ENCODE data around the gene PHF2. TPM values are rescaled to one million over a fixed set of nuclear protein-coding genes. Genes with fewer than 3 reads are reported as not detected.

PHF2 gene
- total RNA-seq, 1 donor from 2014 or later, result 27.4 TPM

DNA sequence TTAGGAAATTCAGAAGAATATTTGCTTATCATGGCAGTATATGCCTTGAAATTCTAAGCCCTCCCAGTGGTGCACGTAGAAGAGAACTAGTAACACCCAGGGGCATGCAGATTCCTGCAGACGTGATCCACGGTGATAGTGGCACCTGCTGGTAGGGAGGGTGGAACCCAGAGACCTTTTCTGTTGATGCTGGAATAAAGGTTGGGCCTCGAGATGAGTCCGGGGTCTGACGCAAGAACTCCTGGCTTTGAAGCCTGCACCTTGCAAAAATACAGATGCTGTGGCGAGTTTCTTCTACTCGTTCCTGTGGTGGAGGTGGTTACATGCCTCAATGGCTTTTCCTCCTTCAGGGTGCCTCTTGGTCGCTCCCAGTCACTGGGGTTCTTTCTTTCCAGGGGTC is 39.5 kb upstream of the PHF2 start:
- intact Hi-C loops (cut with micrococcal nuclease), result no loop called here

GRCh38 chr9:93540305-93540704 is 36.1 kb upstream of the PHF2 start:
- Histone ChIP-seq H3K4me1 (peaks cover 52% of the 10 kb centered on the region), H3K27ac (replicated peaks) (peak overlapping the region; percentile 50), H3K27me3 (ENCODE audit: low read depth) (no peaks in the 10 kb centered on the region), H3K36me3 (peaks cover 37% of the 10 kb centered on the region), H3K4me3 (no peak overlapping the region), H3K9me3 (replicated peaks) (no peaks in the 10 kb centered on the region)
- DNase-seq, result no peak
- TF ChIP-seq, protein P1, sequence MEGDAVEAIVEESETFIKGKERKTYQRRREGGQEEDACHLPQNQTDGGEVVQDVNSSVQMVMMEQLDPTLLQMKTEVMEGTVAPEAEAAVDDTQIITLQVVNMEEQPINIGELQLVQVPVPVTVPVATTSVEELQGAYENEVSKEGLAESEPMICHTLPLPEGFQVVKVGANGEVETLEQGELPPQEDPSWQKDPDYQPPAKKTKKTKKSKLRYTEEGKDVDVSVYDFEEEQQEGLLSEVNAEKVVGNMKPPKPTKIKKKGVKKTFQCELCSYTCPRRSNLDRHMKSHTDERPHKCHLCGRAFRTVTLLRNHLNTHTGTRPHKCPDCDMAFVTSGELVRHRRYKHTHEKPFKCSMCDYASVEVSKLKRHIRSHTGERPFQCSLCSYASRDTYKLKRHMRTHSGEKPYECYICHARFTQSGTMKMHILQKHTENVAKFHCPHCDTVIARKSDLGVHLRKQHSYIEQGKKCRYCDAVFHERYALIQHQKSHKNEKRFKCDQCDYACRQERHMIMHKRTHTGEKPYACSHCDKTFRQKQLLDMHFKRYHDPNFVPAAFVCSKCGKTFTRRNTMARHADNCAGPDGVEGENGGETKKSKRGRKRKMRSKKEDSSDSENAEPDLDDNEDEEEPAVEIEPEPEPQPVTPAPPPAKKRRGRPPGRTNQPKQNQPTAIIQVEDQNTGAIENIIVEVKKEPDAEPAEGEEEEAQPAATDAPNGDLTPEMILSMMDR (IDR thresholded peaks at IDR 0.05; ENCODE audit: borderline replicate concordance), result no peak
- intact Hi-C loops (cut with micrococcal nuclease), result no loop called here

More for the DNA sequence above, 39.5 kb upstream of the PHF2 start:
- H3K27me3 ChIP-seq (ENCODE audit: low read depth), result no peaks in the 10 kb centered on the region
- H3K9me3 ChIP-seq (replicated peaks), result no peaks in the 10 kb centered on the region
- peaks cover 42% of the 10 kb centered on the region for H3K36me3 ChIP-seq
- TF ChIP-seq, protein P1 (IDR thresholded peaks at IDR 0.05; ENCODE audit: borderline replicate concordance), result peak; percentile 26
- peaks cover 43% of the 10 kb centered on the region for H3K4me1 ChIP-seq
- no peak overlapping the region for H3K27ac ChIP-seq (replicated peaks)
- H3K4me3 ChIP-seq, result no peak overlapping the region
- DNase-seq, result no peak

DNA sequence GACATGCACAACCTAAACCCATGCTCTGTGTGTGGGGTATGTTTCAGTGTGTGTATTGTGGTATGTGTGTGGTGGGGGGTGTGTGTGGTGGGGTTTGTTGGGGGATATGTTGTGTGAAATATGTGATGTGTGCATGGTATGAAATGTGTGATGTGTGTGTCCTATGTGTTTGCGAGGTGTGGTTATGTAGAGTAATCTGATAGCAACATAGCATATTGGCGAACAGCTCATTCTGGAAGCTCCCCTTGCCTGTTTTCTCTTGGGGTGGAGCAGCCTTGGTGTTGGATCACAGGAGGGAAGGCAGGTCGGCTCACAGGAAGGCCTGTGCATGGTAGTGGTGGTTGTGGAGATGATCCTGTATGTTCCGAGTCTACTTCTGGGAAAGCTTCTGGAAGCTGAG is 35.4 kb upstream of the PHF2 start:
- peaks cover 39% of the 10 kb centered on the region for H3K36me3 ChIP-seq
- H3K4me1 ChIP-seq, result peaks cover 46% of the 10 kb centered on the region
- no peak overlapping the region for H3K4me3 ChIP-seq
- peak overlapping the region; percentile 50 for H3K27ac ChIP-seq (replicated peaks)
- DNase-seq, result no peak
- H3K27me3 ChIP-seq (ENCODE audit: low read depth), result no peaks in the 10 kb centered on the region
- H3K9me3 ChIP-seq (replicated peaks), result no peaks in the 10 kb centered on the region
- intact Hi-C loops (cut with micrococcal nuclease), result no loop called here
- TF ChIP-seq, protein P1 (IDR thresholded peaks at IDR 0.05; ENCODE audit: borderline replicate concordance), result no peak

- no peaks in the 10 kb centered on the region for H3K27me3 ChIP-seq (ENCODE audit: low read depth)
- intact Hi-C loops (cut with micrococcal nuclease), result no loop called here
- peaks cover 45% of the 10 kb centered on the region for H3K36me3 ChIP-seq
- no peak for DNase-seq
- no peaks in the 10 kb centered on the region for H3K9me3 ChIP-seq (replicated peaks)
- TF ChIP-seq, protein P1 (IDR thresholded peaks at IDR 0.05; ENCODE audit: borderline replicate concordance), result no peak
- H3K27ac ChIP-seq (replicated peaks), result peak overlapping the region; percentile 50
- H3K4me1 ChIP-seq, result peaks cover 40% of the 10 kb centered on the region
- peak overlapping the region; percentile 11 for H3K4me3 ChIP-seq
Measured at GRCh38 chr9:93541581-93542349, 34.6 kb upstream of the PHF2 start.

GRCh38 chr9:93543117-93543516 is 33.3 kb upstream of the PHF2 start:
- intact Hi-C loops (cut with micrococcal nuclease), result no loop called here
- TF ChIP-seq, protein P1 (IDR thresholded peaks at IDR 0.05; ENCODE audit: borderline replicate concordance), result no peak
- peaks cover 47% of the 10 kb centered on the region for H3K36me3 ChIP-seq

More at GRCh38 chr9:93543117-93543516, 33.3 kb upstream of the PHF2 start:
- Histone ChIP-seq H3K4me1 (peaks cover 49% of the 10 kb centered on the region), H3K4me3 (no peak overlapping the region), H3K27ac (replicated peaks) (no peak overlapping the region), H3K27me3 (ENCODE audit: low read depth) (no peaks in the 10 kb centered on the region), H3K9me3 (replicated peaks) (no peaks in the 10 kb centered on the region)
- DNase-seq, result no peak

Measured in left ventricle myocardium inferior (tissue), 1 donor.